ENCODE measurements around the gene SULT4A1. TPM values are rescaled to one million over a fixed set of nuclear protein-coding genes. Genes with fewer than 3 reads are reported as not detected.

SULT4A1 gene
- total RNA-seq, 1 donor from 2014 or later: not detected

DNA sequence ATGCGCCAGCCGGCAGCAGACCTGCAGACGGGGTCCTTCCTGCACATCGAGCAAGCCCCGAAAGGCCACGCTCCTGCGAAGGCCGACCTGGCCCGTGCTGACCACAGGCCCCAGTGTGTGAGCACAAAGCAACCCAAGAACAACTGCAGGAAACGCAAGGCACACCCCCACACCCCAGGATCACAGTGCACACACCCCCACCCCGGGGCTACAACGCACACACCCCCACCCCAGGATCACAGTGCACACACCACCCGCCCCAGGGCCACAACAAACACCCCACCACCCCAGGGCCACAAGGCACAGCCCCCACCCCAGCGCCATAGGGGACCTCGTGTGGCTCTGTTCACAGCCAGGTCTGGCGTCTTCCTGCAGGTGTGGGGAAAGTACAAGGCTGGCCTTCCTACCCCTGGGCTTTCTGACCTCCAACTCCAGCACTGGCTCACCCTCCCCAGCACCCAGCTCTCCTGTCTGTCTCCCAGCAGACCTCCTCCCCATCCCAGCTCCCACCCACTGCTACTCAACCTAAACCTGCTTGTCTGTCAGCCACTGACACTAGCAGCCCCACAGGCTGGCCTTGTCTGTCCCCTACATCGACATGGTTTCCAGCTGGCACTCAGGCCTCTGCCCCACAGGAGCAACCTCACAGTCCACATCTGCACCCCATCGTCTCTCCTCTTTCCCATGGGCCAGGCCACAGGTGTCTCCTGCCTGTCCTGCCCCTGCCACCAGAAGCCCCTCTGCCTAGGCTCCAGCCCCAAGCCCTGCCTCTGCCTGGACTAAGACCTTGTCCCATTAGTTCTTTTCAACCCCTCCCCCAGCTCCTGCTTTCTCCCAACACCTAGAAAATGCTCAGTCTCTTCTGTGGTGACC lies 29.7 kb downstream of the SULT4A1 start:
- no peaks in the 10 kb centered on the region for H3K36me3 ChIP-seq
- peaks cover 3% of the 10 kb centered on the region for H3K4me1 ChIP-seq
- TF ChIP-seq CTCF (IDR thresholded peaks at IDR 0.05): no peak
- H3K9me3 ChIP-seq: no peaks in the 10 kb centered on the region
- DNase-seq: peak; percentile 46
- H3K27me3 ChIP-seq: no peaks in the 10 kb centered on the region
- no peak overlapping the region for H3K4me3 ChIP-seq
- no peak for ATAC-seq
- H3K27ac ChIP-seq: no peak overlapping the region
- intact Hi-C loops (cut with DNase I): no loop called here

DNA sequence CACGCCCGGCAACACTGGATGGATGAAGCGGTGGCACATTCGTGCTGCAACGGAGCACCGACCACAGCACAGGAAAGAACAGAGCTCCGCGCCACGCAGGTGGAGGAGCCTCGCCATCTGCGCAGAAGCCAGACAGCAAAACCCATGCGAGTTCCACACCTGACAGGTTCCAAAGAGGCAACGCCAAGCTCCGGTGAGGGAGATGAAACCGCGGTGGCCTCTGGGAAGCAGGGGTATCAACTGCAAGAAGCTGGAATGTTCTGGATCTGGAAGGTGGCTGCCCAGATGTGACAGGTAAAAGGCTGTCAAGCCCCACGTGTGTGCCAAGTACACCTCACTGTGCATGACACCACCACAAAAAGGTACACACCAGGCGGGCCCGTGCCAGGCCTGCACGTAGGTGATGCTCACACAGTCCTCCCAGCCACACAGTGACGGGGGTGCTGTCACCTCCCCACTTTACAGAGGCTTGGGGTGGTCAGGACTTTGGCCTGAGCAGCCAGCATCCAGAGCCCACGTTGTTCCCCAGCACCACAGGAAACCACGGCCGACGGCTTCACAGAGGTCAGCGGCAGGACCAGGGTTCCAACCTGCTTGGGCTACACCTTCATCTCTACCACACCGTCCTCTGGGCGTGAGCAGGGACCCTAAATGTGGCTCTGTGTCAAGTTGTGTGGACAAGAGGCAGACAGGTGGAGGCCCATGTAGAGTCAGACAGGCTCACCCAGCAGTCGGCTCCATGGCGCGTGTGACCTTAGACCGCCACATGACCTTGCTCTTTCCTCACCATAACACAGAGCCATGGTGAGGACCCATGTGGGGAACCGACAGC lies 30.5 kb downstream of the SULT4A1 start:
- no peaks in the 10 kb centered on the region for H3K27me3 ChIP-seq
- TF ChIP-seq CTCF (IDR thresholded peaks at IDR 0.05): no peak
- peak; percentile 59 for DNase-seq

DNA sequence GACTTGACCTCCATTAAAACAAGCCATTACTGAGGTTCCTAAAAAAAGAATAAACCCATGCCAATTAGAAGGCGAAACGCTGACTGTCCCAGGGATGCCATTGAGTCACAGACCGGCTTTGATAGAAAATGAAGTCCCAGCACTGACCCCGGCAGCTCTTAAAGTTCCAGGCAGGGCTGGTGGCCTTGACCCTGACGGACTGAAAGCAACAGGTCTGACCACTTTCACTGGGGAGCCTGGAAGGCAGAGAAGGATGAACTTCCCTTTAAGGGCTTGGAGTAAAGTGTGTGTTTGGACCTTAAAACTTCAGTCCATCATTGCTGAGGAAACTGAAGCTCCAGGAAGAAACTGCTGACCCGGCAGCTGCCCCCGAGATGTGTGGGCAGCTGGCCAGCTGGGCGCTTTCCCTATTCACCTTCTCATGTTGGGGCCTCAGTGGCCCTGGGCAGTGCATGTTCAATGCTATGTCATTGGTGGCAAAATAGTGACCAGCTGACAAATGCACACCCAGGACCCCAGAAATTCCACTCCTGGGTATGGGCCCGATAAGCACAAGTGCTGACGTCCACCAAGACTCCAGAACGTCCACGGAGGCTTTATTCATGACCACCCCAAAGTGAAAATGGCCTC lies 31.3 kb downstream of the SULT4A1 start:
- Histone ChIP-seq H3K4me1 (peaks cover 3% of the 10 kb centered on the region), H3K27ac (peak overlapping the region; percentile 51), H3K36me3 (no peaks in the 10 kb centered on the region), H3K9me3 (no peaks in the 10 kb centered on the region), H3K4me3 (no peak overlapping the region), H3K27me3 (no peaks in the 10 kb centered on the region)
- intact Hi-C loops (cut with DNase I): no loop called here
- no peak for ATAC-seq
- DNase-seq: peak; percentile 40
- TF ChIP-seq CTCF (IDR thresholded peaks at IDR 0.05): no peak

More for the DNA sequence above, 30.5 kb downstream of the SULT4A1 start:
- ATAC-seq: no peak
- H3K4me3 ChIP-seq: no peak overlapping the region
- peaks cover 3% of the 10 kb centered on the region for H3K4me1 ChIP-seq
- no peaks in the 10 kb centered on the region for H3K9me3 ChIP-seq
- H3K36me3 ChIP-seq: no peaks in the 10 kb centered on the region
- H3K27ac ChIP-seq: no peak overlapping the region
- intact Hi-C loops (cut with DNase I): no loop called here

DNA sequence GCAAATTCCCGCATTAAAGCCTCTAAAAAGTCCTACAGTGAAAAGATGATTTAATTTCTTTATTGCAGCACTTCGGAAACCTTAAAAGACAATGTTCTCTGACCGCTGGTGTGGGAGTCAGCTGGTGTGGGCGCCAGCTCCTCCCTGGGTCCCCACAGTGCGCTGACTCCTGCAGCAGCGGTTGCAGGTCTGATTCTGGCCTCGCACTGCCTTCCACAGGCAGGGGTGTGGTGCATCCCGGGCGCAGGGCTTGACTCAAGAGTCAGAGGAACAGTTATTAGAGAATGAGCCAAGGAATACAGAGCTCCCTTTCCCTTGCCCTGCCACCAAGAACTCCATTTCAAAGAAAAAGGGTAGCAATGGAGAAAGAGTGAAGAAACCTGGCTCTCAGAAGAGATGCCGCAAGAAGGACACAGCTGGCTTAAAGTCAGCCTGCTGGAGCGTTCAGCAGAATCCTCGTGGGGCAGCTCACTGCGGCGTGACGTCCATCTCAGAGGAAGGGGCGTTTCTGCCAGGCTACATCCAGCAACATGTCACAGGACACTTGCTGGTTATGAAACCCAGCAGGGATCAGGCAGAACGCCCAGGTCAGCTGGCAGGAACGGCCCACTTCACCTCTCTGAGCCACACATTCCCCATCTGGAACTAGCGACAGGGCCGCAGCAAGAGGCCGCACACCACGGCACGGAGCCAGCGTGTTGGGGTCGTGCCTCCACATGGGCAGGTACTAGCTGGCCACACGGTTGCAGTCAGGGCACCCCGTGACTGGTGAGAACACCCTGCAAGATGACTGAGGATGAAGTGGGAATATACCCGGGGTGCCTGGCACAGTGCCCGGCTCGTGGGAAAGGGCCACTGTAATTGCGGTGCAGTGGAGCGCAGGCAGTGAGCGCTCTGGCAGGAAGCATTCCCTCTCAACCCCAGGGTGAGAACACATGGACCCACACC lies 32.1 kb downstream of the SULT4A1 start:
- Histone ChIP-seq H3K9me3 (no peaks in the 10 kb centered on the region), H3K27me3 (no peaks in the 10 kb centered on the region), H3K36me3 (no peaks in the 10 kb centered on the region), H3K27ac (peak overlapping the region; percentile 78), H3K4me1 (peaks cover 3% of the 10 kb centered on the region), H3K4me3 (no peak overlapping the region)
- DNase-seq (peak; percentile 71), ATAC-seq (peak; percentile 37)
- no peak for TF ChIP-seq CTCF (IDR thresholded peaks at IDR 0.05)
- intact Hi-C loops (cut with DNase I): loop anchor here (10.0 kb wide), 1 partner anchor 435 kb away; no protein-coding TSS in a partner anchor

All from upper lobe of right lung (tissue), 1 donor.